HG03060 (cell line): ENCODE data around the gene ADTRP.

Experiments
- ATAC-seq: cut with Tn5 transposase; IDR thresholded peaks from one replicate; pipeline ENCODE4 v1.9.1; 2021; ENCODE audit warnings: low read depth, moderate number of reproducible peaks; ENCODE audit not compliant: unreplicated experiment

Gene ADTRP

GRCh38 chr6:11775791-11776409 lies 2.7 kb downstream of the ADTRP start:
- ATAC-seq: no peak

GRCh38 chr6:11774426-11774825 lies 4.2 kb downstream of the ADTRP start:
- no peak for ATAC-seq

GRCh38 chr6:11773581-11773980 lies 5.0 kb downstream of the ADTRP start:
- ATAC-seq: no peak

GRCh38 chr6:11773013-11773412 lies 5.6 kb downstream of the ADTRP start:
- no peak for ATAC-seq

GRCh38 chr6:11772109-11772825 lies 6.3 kb downstream of the ADTRP start:
- ATAC-seq: no peak

- ATAC-seq: no peak
These were observed 7.0 kb downstream of the ADTRP start for GRCh38 chr6:11771473-11772048.

GRCh38 chr6:11770546-11771466 lies 7.8 kb downstream of the ADTRP start:
- no peak for ATAC-seq

- no peak for ATAC-seq
These were observed 8.6 kb downstream of the ADTRP start for GRCh38 chr6:11769811-11770545.

GRCh38 chr6:11769244-11769643 lies 9.4 kb downstream of the ADTRP start:
- ATAC-seq: no peak

- no peak for ATAC-seq
These were observed 10.4 kb downstream of the ADTRP start for GRCh38 chr6:11767978-11768756.

GRCh38 chr6:11767458-11767857 lies 11.1 kb downstream of the ADTRP start:
- no peak for ATAC-seq

- no peak for ATAC-seq
These were observed 11.8 kb downstream of the ADTRP start for GRCh38 chr6:11766589-11767450.

GRCh38 chr6:11766043-11766442 lies 12.6 kb downstream of the ADTRP start:
- ATAC-seq: no peak

- no peak for ATAC-seq
These were observed 14.4 kb downstream of the ADTRP start for GRCh38 chr6:11764250-11764604.

- ATAC-seq: no peak
These were observed 14.9 kb downstream of the ADTRP start for GRCh38 chr6:11763460-11764249.

- no peak for ATAC-seq
These were observed 15.7 kb downstream of the ADTRP start for GRCh38 chr6:11762794-11763459.
